HG03521 (cell line): ENCODE data around the gene OR7A5.
"Not testable (repeated sequence)": the region's sequence is repeated elsewhere in the genome, so short reads cannot be mapped to it uniquely, and the experiment has no call there.

Experiments
- ATAC-seq: cut with Tn5 transposase; IDR thresholded peaks from one replicate; pipeline ENCODE4 v1.9.1; 2021; ENCODE audit warnings: mild to moderate bottlenecking, moderate library complexity; ENCODE audit not compliant: unreplicated experiment

OR7A5 gene

GRCh38 chr19:14785102-14785793, 49.7 kb downstream of the OR7A5 start:
- ATAC-seq = not testable (repeated sequence)

DNA sequence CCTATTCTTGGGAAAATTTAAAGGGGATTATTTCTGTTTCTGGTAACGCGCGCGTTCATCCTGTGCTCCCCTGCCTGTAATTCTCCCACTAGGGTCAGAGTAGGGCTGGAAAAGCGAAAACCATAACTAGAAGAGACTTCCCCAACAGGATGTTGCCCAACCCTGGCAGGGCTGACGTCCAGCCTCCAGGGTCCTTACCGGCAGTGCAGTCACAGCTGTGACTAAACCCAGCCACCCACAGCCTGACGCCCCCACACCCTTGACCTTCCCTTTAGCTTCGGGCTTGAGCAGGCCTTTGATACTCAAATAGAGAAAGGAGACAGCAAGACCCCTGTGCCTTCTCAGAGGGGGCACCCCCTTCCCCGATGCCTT, 50.3 kb downstream of the OR7A5 start:
- ATAC-seq = not testable (repeated sequence)

DNA sequence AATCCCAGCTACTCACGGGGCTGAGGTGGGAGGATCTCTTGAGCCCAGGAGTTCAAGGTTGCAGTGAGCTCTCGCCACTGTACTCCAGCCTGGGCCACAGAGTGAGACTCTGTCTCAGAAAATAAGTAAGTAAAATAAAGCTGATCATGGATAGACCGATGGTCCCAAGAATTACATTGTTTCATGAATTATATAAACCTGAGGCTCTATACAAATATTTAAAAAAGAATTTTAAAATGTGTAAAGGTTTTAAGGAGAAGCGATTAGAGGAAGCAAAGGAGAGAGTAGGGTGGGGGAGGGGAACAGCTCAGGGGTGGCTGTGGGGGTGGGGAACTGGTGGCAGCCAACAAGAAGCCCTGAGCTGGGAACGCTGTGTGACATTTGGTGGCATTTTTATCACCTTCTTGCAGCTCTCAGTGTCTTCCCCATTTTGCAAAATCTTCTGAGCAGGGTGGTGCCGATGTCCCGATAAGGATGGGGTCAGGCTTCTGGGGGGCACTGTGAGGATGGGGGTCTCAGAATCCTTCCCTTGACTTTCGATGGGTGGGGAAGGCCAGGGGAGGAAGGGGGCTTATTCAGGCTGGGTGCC, 51.5 kb downstream of the OR7A5 start:
- ATAC-seq = not testable (repeated sequence)

- no peak for ATAC-seq
These were observed 52.2 kb downstream of the OR7A5 start for GRCh38 chr19:14782626-14783409.

- ATAC-seq = not testable (repeated sequence)
These were observed 53.1 kb downstream of the OR7A5 start for GRCh38 chr19:14781713-14782536.

- ATAC-seq = not testable (repeated sequence)
These were observed 54.3 kb downstream of the OR7A5 start for GRCh38 chr19:14780622-14781225.

- ATAC-seq = no peak
These were observed 55.8 kb downstream of the OR7A5 start for GRCh38 chr19:14779151-14779550.

DNA sequence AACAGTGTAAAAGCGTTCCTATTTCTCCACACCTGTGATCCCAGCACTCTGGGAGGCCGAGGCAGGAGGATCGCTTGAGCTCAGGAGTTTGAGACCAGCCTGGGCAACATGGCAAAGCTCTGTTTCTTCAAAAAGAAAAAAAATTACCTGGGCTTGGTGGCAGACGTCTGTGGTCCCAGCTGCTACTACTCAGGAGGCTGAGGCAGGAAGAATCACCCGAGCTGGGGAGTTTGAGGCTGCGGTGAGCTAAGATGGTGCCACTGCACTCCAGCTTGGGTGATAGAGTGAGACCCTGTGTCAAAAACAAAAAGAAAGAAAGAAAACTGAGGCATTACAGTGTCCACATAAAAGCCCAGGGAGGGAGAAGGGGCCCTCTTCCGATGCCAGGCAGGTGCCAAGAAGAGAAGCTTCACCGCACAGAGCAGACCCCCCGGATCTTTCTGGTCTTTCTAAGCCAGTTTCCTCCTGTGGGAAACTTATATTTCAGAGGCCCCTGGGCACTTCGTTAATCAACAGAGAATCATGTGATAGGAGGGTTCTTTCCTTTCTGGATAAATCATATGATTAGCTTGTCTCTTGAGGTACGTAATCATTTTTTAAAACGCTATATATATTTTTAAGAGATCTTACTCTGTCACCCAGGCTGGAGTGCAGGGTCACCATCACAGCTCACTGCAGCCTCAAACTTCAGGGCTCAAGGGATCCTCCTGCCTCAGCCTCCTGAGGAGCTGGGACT, 56.7 kb downstream of the OR7A5 start, which contains the start of gene ADGRE2:
TSS of gene ADGRE2 (minus strand) at position 451 of the 736 bp plus-strand sequence. CDS start 1,804 bp downstream, outside the sequence.
- not testable (repeated sequence) for ATAC-seq

GRCh38 chr19:14777645-14778044, 57.3 kb downstream of the OR7A5 start:
- not testable (repeated sequence) for ATAC-seq
